GM18511 (cell line): ENCODE results near the gene CFAP251.

Experiments
- ATAC-seq: cut with Tn5 transposase; IDR thresholded peaks from one replicate; pipeline ENCODE4 v1.9.1; 2021; ENCODE audit warnings: mild to moderate bottlenecking, moderate library complexity; ENCODE audit not compliant: unreplicated experiment

CFAP251 gene

GRCh38 chr12:121996945-121997612 is 78.7 kb downstream of the CFAP251 start:
- no peak for ATAC-seq

DNA sequence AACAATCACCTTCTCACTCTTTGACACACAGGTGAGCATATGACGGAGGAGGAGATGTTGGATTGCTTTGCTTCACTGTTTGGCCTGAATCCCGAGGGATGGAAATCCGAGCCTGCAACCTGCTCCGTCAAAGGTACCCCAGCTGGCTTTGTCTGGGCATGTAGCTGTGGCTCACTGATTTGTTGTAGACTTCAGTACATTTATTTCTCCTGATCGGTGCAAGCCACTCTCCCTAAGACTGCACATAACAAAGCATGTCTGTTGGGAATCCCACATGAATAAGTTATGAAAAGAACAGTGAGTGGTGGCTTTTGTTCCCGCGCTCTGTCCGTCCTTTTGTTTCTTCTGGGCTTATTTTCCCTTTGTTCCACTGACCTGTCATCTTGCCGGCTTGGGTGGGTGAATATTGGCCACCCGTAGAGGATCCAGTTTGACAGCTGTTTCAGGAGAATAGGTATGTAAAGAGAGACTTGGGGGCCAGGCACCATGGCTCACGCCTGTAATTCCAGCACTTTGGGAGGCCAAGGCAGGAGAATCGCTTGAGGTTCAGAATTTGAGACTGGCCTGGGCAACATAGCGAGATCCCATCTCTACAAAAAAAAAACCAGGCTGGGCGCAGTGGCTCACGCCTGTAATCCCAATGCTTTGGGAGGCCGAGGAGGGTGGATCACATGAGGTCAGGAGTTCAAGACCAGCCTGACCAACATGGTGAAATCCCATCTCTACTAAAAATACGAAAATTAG is 83.2 kb downstream of the CFAP251 start:
- ATAC-seq = no peak

DNA sequence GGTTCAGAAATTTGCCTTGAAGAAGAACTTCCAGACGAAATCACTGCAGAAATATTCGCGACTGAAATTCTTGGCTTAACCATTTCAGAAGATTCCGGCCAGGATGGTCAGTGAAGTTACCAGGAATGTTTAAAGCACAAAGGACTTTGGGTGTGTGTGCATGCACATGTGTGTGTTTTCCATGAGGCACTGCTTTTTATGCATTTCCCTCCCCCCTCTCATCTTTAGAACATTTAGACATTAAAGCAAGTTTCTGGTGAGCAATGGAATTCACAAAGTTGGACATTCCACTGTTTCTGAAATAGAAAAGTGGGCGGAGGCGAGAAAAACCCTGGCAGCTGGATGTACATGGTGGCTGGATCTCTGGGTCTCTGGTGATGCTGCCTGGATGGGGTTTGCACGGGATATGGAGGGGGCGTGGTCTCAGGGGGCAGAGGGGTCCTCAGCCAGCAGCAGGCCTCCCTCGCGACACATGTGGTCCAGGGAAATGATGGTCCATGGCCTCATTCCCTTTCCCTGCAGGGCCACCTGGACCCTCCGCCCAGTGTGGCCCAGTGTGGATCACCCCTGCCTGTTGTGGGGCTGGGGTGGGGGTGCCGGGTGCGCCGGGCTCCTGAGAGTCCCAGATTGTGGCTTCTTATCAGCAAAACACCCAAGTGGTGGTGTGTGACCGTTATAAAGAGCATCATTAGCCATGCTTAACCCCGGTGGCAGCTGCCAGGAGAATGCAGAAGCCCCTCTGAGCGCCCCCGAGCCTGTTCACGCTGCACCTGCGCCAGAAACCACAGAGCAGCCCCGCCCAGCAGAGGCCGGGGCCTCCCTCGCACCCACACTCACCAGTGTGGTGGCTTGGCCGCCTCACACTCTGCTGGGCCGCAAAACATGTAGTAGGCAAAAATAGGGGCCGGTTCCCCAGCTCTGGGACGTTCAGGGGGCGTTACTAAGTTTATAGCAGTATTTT is 85.5 kb downstream of the CFAP251 start:
- ATAC-seq = peak; percentile 80

DNA sequence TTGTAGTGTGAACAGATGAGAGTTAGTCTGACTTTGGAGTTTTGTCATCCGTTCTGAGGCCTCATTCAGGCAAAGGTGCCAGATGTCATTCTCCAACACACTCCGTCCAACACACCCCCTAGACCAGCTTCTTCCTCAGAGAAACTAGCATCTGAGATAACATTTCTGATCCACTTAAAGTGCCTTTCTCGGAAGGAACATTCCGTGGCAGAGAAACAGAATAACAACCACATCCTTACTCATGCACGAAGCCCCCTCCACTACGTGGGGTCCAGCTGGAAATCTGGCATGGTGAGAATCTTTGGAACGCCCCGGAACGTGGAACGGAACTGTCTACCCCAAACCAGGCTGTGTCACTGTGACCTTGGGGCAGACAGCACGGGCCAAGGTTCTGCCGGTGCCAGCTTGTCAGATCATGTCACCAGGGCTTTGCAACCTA is 86.3 kb downstream of the CFAP251 start:
- peak; percentile 42 for ATAC-seq

GRCh38 chr12:122005252-122005776 is 86.9 kb downstream of the CFAP251 start:
- no peak for ATAC-seq

GRCh38 chr12:122006186-122006926 is 88.0 kb downstream of the CFAP251 start:
- ATAC-seq = no peak

DNA sequence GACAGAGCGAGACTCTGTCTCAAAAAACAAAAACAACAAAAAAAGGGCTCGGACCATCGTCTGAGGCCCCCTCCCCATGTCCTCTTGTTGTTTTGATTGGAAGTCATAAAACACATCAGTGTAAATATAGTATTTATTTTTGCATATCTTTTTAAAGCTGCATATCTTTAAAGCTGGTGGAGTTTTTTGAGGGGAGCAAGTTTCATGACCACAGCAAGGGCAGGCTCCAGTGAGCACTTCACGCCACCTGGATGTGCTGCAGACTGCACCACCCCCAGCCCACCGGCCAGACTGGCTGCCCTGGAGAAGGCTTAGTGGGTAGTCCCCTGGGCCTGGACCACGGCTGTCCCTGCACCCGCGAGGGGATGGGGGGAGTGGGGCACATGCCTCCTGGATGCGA is 91.3 kb downstream of the CFAP251 start:
- peak; percentile 59 for ATAC-seq

DNA sequence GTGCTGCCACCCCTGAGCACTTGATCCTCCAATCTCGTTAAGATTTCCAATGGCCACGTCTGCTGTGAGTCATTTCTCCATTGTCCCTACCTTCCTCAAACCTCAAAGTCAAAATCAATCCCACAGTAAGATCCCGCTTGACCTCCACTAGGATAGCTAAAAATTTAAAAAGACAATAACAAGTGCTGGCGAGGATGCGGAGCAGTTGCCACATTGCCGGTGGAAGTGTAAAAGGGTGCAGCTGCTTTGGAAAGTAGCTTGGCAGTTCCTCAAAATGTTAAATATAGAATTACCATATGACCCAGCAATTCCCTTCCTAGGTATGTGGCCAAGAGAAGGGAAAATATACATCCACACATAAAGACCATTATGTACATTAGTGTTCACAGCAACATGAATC is 93.8 kb downstream of the CFAP251 start:
- no peak for ATAC-seq

DNA sequence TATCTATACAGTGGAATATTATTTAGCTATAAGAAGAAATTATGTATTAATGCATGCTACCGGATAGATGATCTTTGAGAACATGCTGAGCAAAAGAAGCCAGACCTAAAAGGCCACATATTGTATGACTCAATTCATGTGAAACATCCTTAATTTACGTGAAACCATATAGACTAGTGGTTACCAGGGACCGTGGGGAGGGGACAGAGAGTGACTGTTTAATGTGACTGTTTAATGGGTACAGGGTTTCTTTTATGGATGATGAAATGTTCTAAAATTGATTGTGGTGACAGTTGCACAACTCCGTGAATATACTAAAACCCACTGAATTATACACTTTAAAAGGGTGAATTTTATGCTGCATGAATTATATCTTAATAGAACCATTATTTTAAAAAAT is 94.7 kb downstream of the CFAP251 start:
- ATAC-seq = no peak

- no peak for ATAC-seq
Measured at GRCh38 chr12:122013791-122014590, 95.6 kb downstream of the CFAP251 start.

- ATAC-seq = no peak
Measured at GRCh38 chr12:122014781-122015180, 96.4 kb downstream of the CFAP251 start.

DNA sequence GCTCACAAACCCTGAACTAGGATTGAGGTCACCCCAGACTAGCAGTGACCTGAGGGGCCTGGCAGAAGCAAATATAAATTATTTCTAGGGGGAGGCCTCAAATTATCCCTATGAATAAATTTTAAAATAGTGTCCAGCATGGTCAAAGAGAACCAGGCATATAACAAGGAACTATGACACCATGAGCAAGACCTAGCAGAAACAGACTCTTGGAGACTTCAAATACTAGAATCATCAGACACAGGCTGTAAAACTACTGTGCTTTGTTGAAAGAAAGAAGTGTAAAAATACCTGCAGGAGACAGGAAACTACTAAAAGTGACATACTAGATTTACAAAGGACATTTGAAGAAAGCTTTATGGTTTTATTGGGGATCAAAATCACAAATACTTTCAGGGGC is 100.1 kb downstream of the CFAP251 start:
- no peak for ATAC-seq

DNA sequence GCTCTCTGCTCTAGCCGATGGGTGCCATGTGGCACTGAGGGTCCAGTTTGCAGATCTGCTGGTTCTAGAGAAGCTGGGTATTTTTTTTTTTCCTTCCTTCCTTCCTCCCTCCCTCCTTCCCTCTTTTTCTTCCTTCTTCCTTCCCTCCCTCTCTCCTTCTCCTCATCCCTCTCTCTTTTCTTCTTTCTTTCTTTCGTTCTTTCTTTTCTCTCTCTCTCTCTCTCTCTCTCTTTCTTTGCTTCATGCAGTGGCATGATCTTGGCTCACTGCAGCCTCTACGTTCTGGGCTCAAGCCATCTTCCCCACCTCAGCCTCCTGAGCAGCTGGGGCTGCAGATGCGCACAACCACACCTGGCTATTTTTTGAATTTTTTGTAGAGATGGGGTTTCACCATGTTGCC is 100.5 kb downstream of the CFAP251 start:
- ATAC-seq = no peak

DNA sequence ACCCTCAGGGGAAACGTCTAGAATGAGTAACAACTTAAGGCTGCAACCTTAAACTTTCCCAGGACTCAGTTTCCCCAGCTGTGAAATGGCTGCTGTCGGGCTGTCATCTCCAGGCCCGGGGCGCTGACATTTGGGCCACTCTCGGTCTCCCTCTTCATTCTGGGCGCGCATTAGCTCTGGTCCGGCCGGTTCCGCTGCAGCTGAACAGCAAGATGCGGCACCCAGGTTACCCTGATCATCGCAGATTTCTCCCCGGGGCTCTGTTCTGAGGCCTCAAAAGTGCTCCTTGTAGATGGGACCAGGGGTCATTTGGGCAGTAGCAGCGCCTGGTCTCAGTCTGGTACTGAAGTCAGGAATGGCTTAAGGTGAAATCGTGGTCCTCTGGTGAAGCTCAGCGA is 102.4 kb downstream of the CFAP251 start:
- no peak for ATAC-seq

GRCh38 chr12:122021193-122021821 is 102.9 kb downstream of the CFAP251 start:
- ATAC-seq = no peak

DNA sequence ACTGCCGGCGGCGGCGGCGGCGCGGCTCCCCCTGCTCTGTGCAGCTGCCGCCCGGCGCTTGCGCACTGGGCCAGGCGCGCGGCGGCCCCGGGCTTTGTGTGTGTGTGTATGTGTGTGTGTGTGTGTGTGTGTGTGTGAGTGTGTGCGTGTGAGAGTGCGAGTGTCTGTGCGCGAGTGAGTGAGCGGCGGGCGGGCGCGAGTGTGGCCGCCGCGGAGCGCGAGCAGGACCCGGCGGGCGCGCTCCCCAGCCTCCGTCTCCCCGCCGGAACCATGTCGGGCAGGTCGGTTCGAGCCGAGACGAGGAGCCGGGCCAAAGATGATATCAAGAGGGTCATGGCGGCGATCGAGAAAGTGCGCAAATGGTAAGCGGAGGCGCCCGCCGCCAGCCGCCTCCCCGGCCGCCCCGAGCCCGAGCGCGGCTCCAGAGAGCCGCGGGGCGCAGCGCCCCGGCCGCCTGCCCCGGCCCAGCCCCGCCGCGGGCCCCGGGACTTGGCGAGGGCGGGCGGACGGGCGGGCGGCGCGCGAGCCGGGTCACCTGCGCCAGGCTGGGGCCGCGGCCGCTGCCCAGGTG is 103.5 kb downstream of the CFAP251 start, which contains the start of gene BCL7A:
TSS of gene BCL7A (plus strand) at position 63 of the 571 bp plus-strand sequence. CDS start at position 271, 208 bp downstream.
- ATAC-seq = no peak

DNA sequence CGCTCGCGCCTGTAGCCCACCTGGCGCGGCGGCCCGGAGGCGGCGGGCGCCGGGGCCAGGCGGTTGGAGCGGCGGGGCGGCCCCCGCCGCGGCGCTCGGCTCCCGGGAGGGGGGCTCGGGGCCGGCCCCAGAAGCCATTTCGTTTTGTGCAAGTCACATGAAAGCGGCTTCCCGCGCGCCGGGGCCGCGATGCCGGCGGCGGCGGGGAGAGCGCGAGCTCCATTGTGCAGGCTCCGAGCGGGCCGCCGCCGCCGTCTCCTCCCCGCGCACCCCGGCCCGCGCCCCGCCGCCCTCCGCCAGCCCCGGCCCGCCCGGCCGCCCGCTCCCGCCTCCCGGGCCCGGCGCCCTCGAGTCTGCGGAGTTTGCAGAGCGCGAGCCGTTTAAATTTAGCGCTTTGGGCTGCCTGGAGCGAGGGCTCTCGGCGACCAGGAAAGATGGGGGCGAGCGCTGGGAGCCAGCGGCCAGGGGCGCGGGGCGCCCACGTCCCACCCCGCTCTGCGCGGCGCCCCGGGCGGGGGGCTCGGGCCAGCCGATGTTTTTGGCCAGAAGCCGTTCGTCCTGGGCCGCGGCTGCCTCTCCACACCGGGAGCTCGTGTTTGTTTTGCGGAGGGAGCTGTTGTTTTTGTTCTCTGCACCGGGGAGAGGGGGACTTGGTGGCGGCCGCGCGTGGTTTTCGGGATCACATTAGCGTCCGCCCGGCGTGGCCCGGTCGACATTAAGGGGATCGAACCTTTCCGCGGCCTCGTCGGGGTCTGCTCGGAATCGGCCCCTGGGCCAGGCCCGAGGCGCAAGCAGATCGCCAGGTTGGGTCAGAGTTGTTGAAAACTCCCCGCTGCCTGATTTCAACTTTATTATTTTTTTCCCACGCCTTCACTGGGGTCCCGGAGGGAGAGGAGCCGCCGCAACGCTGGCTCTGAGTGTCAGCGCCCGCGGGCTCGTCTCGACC is 104.3 kb downstream of the CFAP251 start:
- no peak for ATAC-seq
